ENCODE results near the gene ACR.
"Not testable (repeated sequence)": the region's sequence is repeated elsewhere in the genome, so short reads cannot be mapped to it uniquely, and the experiment has no call there.

ACR gene

GRCh38 chr22:50764288-50764687 lies 26.3 kb downstream of the ACR start:
- H4K20me1 ChIP-seq (ENCODE audit: control insufficient read depth, insufficient read depth, low read depth, low read length); H3K4me2 ChIP-seq (ENCODE audit: low read length); H3K79me2 ChIP-seq (ENCODE audit: control insufficient read depth, low read length); H3K4me1 ChIP-seq (ENCODE audit: control insufficient read depth, low read length); H3F3A ChIP-seq (ENCODE audit: control insufficient read depth, insufficient read depth); H3K9me2 ChIP-seq (replicated peaks; ENCODE audit: control insufficient read depth, low read length); H3K36me3 ChIP-seq (ENCODE audit: control insufficient read depth, low read length); H3K4me3 ChIP-seq (ENCODE audit: low read length); H3K27ac ChIP-seq (ENCODE audit: low read depth, low read length); H3K27me3 ChIP-seq (ENCODE audit: control insufficient read depth, low read length); H3K9me3 ChIP-seq (ENCODE audit: control insufficient read depth, insufficient read depth, low read length): not testable (repeated sequence)

- not testable (repeated sequence) for H3K27me3 ChIP-seq (ENCODE audit: control insufficient read depth, low read length); H3K27ac ChIP-seq (ENCODE audit: low read depth, low read length)
- TF ChIP-seq CTCF (IDR thresholded peaks at IDR 0.05; ENCODE audit: low read depth, low read length, poor library complexity, severe bottlenecking): peak; percentile 59
Observed at GRCh38 chr22:50775132-50775531, 37.1 kb downstream of the ACR start.

GRCh38 chr22:50777631-50778030 lies 39.6 kb downstream of the ACR start:
- not testable (repeated sequence) for H4K20me1 ChIP-seq (ENCODE audit: control insufficient read depth, insufficient read depth, low read depth, low read length); H3K27me3 ChIP-seq (ENCODE audit: control insufficient read depth, low read length); H3K4me2 ChIP-seq (ENCODE audit: low read length); H3F3A ChIP-seq (ENCODE audit: control insufficient read depth, insufficient read depth); H3K36me3 ChIP-seq (ENCODE audit: control insufficient read depth, low read length); H3K27ac ChIP-seq (ENCODE audit: low read depth, low read length); H3K9me2 ChIP-seq (replicated peaks; ENCODE audit: control insufficient read depth, low read length); H3K79me2 ChIP-seq (ENCODE audit: control insufficient read depth, low read length); H3K4me1 ChIP-seq (ENCODE audit: control insufficient read depth, low read length); H3K9me3 ChIP-seq (ENCODE audit: control insufficient read depth, insufficient read depth, low read length); H3K4me3 ChIP-seq (ENCODE audit: low read length)

More at GRCh38 chr22:50775132-50775531, 37.1 kb downstream of the ACR start:
- H3K79me2 ChIP-seq (ENCODE audit: control insufficient read depth, low read length); H3K9me2 ChIP-seq (replicated peaks; ENCODE audit: control insufficient read depth, low read length); H3F3A ChIP-seq (ENCODE audit: control insufficient read depth, insufficient read depth); H3K9me3 ChIP-seq (ENCODE audit: control insufficient read depth, insufficient read depth, low read length); H3K4me3 ChIP-seq (ENCODE audit: low read length); H4K20me1 ChIP-seq (ENCODE audit: control insufficient read depth, insufficient read depth, low read depth, low read length); H3K4me1 ChIP-seq (ENCODE audit: control insufficient read depth, low read length); H3K4me2 ChIP-seq (ENCODE audit: low read length); H3K36me3 ChIP-seq (ENCODE audit: control insufficient read depth, low read length): not testable (repeated sequence)

- not testable (repeated sequence) for H4K20me1 ChIP-seq (ENCODE audit: control insufficient read depth, insufficient read depth, low read depth, low read length); H3K4me1 ChIP-seq (ENCODE audit: control insufficient read depth, low read length); H3K27me3 ChIP-seq (ENCODE audit: control insufficient read depth, low read length); H3K27ac ChIP-seq (ENCODE audit: low read depth, low read length); H3K4me2 ChIP-seq (ENCODE audit: low read length); H3K79me2 ChIP-seq (ENCODE audit: control insufficient read depth, low read length); H3K4me3 ChIP-seq (ENCODE audit: low read length); H3F3A ChIP-seq (ENCODE audit: control insufficient read depth, insufficient read depth); H3K36me3 ChIP-seq (ENCODE audit: control insufficient read depth, low read length); H3K9me3 ChIP-seq (ENCODE audit: control insufficient read depth, insufficient read depth, low read length); H3K9me2 ChIP-seq (replicated peaks; ENCODE audit: control insufficient read depth, low read length)
Observed at GRCh38 chr22:50780244-50780643, 42.2 kb downstream of the ACR start.

GRCh38 chr22:50782253-50782652 lies 44.2 kb downstream of the ACR start:
- not testable (repeated sequence) for H3K79me2 ChIP-seq (ENCODE audit: control insufficient read depth, low read length); H3K9me2 ChIP-seq (replicated peaks; ENCODE audit: control insufficient read depth, low read length); H3K36me3 ChIP-seq (ENCODE audit: control insufficient read depth, low read length); H3K4me3 ChIP-seq (ENCODE audit: low read length); H3K4me1 ChIP-seq (ENCODE audit: control insufficient read depth, low read length); H3K9me3 ChIP-seq (ENCODE audit: control insufficient read depth, insufficient read depth, low read length); H3K27me3 ChIP-seq (ENCODE audit: control insufficient read depth, low read length); H3K4me2 ChIP-seq (ENCODE audit: low read length); H3K27ac ChIP-seq (ENCODE audit: low read depth, low read length); H3F3A ChIP-seq (ENCODE audit: control insufficient read depth, insufficient read depth); H4K20me1 ChIP-seq (ENCODE audit: control insufficient read depth, insufficient read depth, low read depth, low read length)

- peak within 1 kb of the TSS; percentile 72 for H3K4me3 ChIP-seq (ENCODE audit: low read length)
- peak within 1 kb of the TSS; percentile 62 for H3K4me2 ChIP-seq (ENCODE audit: low read length)
- H3F3A ChIP-seq (ENCODE audit: control insufficient read depth, insufficient read depth); H3K9me2 ChIP-seq (replicated peaks; ENCODE audit: control insufficient read depth, low read length); H3K9me3 ChIP-seq (ENCODE audit: control insufficient read depth, insufficient read depth, low read length); H3K27ac ChIP-seq (ENCODE audit: low read depth, low read length); H3K4me1 ChIP-seq (ENCODE audit: control insufficient read depth, low read length); H3K27me3 ChIP-seq (ENCODE audit: control insufficient read depth, low read length); H3K79me2 ChIP-seq (ENCODE audit: control insufficient read depth, low read length); H3K36me3 ChIP-seq (ENCODE audit: control insufficient read depth, low read length); H4K20me1 ChIP-seq (ENCODE audit: control insufficient read depth, insufficient read depth, low read depth, low read length): not testable (repeated sequence)
Observed at GRCh38 chr22:50783033-50783879, 45.3 kb downstream of the ACR start, which contains the start of gene RABL2B. Gene RABL2B, minus strand, starts transcription at chr22:50783636. Its CDS starts 1,342 bp downstream, at chr22:50782294.

- peak overlapping the region; percentile 72 for H3K4me3 ChIP-seq (ENCODE audit: low read length)
- H3K4me1 ChIP-seq (ENCODE audit: control insufficient read depth, low read length); H4K20me1 ChIP-seq (ENCODE audit: control insufficient read depth, insufficient read depth, low read depth, low read length); H3K36me3 ChIP-seq (ENCODE audit: control insufficient read depth, low read length); H3K79me2 ChIP-seq (ENCODE audit: control insufficient read depth, low read length); H3K9me2 ChIP-seq (replicated peaks; ENCODE audit: control insufficient read depth, low read length); H3F3A ChIP-seq (ENCODE audit: control insufficient read depth, insufficient read depth); H3K9me3 ChIP-seq (ENCODE audit: control insufficient read depth, insufficient read depth, low read length); H3K27ac ChIP-seq (ENCODE audit: low read depth, low read length); H3K27me3 ChIP-seq (ENCODE audit: control insufficient read depth, low read length): not testable (repeated sequence)
- H3K4me2 ChIP-seq (ENCODE audit: low read length): peak overlapping the region; percentile 62
Observed at GRCh38 chr22:50783880-50784276, 45.9 kb downstream of the ACR start.

All from DOHH2 (cell line).